Erythroblast (primary cell): ENCODE data around the gene SIGLEC8.
"Not testable (repeated sequence)": the region's sequence is repeated elsewhere in the genome, so short reads cannot be mapped to it uniquely, and the experiment has no call there.

ENCODE experiments used
- DNase-seq, 2 experiments: peaks; one replicate each; lab custom pipeline; 2025; lab: John Stamatoyannopoulos, UW
- GATA1 ChIP-seq: IDR thresholded peaks from 2 replicates; pipeline ENCODE4 v1.6.1; 2011; ENCODE audit warnings: low read depth, mild to moderate bottlenecking, control low read depth, low read length, moderate library complexity
- POLR2A ChIP-seq: IDR thresholded peaks from 2 replicates; pipeline ENCODE4 v1.6.1; 2011; ENCODE audit warnings: mild to moderate bottlenecking, low read length

Gene SIGLEC8

DNA sequence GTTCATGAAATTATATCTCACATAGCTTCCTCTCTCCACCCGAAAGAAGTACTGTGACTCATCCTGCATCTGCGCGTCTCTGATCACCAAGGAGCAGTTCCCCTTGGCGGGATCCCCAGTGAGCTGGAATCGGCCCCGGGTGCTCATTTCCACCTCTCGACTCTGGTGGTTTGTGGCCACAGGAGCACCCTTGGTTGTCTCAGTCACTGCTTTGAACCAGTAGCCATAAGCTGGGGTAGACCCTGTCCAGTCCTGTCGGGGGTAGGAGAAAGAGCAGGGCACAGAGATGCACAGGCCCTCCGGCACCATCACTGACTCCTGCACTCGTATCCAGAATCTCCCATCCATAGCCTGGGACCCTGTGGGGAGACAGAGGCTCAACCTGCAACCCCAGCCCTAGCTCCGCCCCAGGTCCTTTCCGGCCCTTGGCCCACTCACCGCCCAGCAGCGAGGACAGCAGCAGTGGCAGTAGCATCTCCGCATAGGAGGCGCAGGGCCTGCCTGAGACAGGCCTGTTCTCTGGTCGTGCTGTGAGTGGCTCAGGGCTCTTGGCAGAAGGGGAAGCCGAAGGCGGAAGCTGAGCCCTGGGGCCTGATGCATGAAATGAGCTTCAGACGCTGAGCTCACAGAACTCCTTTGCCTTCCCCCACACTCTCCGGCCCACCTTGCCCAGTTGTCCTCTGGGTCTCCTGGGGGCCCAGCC lies 41.0 kb downstream of the SIGLEC8 start, which contains the start of gene SIGLEC10:
TSS of gene SIGLEC10 (minus strand) at position 536 of the 703 bp plus-strand sequence. CDS start at position 475, 61 bp downstream.
- TF ChIP-seq GATA1 (no peak), POLR2A (no peak)
- no peak for DNase-seq

DNA sequence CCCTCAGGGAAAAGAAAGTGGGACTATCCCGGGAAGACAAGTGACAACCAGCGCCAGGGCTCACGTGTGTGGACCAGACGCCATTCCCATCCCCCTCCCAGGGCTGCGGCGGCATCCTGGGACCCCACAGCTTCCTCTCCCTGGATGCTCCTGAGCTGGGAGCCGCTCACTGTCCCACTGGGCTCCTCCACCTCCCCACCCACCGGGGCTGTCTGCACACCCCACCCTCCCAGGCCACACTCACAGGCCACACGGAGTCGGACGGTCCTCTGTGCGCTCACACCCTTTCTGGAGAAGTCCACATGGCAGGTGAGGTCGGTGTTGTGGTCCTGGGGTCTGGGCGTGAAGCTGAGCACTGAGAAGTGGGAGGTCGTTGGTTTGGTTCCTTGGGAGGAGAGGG lies 41.8 kb downstream of the SIGLEC8 start:
- DNase-seq: not testable (repeated sequence)

DNA sequence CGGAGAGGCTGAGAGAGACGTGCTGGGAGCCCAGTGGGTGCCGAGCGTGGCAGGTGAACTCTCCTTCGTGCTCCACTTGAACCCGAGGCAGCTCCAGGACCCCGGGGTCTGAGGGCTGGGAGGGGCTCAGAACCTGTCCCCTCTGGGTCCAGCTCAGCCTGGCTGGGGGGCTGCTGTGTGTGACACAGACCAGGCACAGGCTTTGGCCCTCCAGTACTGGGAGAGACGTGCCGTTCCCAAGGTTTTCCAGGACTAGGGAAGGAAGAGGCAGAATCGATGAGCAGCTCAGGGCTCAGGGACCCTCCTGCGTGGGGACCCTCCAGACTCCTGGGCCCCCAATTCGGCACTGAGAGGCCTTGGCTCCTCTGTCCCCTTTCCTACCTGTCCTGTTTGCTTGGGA lies 43.1 kb downstream of the SIGLEC8 start:
- no peak for DNase-seq
- TF ChIP-seq POLR2A: no peak
- no peak for TF ChIP-seq GATA1

GRCh38 chr19:51410950-51411748 lies 47.1 kb downstream of the SIGLEC8 start:
- DNase-seq: no peak
- TF ChIP-seq GATA1 (no peak), POLR2A (no peak)

DNA sequence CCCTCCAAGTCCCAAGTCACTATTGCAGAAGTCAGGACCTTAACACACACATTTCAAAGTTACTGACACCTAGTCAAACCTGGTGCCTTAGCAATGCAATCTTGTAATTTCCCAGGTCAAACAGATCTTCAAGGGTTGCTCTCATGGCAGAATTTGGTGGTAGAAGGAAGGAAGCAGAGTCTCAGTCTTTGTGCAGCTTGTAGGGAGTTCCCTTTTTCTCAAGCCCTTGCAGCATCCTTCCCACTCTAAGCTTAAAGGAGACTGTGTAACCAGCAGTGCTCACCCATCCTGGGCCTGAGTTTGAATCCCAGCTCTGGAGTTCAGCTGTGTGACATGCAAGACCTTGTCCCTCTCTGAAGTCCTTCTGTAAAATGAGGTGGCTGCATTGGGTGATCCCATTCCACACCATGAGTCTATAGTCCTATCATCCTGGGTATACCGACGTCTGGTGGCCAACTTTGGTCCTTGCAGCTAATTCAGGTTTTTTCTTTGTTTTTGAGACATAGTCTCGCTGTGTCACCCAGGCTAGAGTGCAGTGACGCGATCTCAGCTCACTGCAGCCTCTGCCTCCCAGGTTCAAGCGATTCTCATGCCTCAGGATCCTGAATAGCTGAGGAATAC lies 50.6 kb downstream of the SIGLEC8 start:
- no peak for TF ChIP-seq GATA1
- no peak for TF ChIP-seq POLR2A
- DNase-seq: peak; percentile 49 to 71

DNA sequence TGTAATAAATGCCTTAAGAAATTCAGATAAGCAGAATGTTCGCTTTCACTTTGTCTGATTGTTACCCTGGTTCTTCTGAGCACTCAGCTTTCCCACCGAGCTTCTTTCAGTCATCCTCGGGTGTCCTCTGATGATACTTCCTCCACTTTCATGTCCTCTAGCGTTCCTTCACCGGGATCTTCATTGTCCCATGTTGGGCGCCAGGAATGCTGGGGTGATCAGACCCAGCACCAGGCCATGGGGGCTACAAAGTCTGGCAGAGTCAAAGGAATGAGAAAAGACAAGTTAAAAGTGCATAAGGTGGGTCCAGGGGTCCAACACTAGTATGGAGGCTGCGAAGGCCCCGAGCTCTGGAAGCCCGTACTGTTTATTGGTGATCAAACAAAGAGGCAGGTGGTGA lies 56.1 kb downstream of the SIGLEC8 start:
- no peak for TF ChIP-seq POLR2A
- TF ChIP-seq GATA1: no peak
- no peak for DNase-seq
